Mesenchymal stem cell (in vitro differentiated cells and primary cell): ENCODE results near the gene IFI30.

Experiments
- DNase-seq: peaks from one replicate; pipeline ENCODE4 v3.0.0-alpha.2; 2013
- H2AFZ ChIP-seq: one replicate; pipeline ENCODE4 v1.6.1; 2013; ENCODE audit warnings: low read depth, mild to moderate bottlenecking, control low read depth, inconsistent platforms, low read length, moderate library complexity
- H2AK5ac ChIP-seq: 2 replicates; pipeline ENCODE4 v1.6.1; 2013; ENCODE audit warnings: low read length, moderate library complexity, mild to moderate bottlenecking, inconsistent platforms; ENCODE audit not compliant: severe bottlenecking
- H2BK120ac ChIP-seq: one replicate; pipeline ENCODE4 v1.6.1; 2013; ENCODE audit warnings: low read depth, mild to moderate bottlenecking, inconsistent platforms, low read length, moderate library complexity
- H2BK12ac ChIP-seq, 2 experiments: one replicate each; pipeline ENCODE4 v1.6.1; 2013; ENCODE audit warnings: inconsistent platforms in 2 of 2, low read length in 2 of 2, mild to moderate bottlenecking in 2 of 2, moderate library complexity in 2 of 2, control low read depth in 1 of 2
- H2BK15ac ChIP-seq: one replicate; pipeline ENCODE4 v1.6.1; 2013; ENCODE audit warnings: mild to moderate bottlenecking, low read depth, inconsistent platforms; ENCODE audit not compliant: poor library complexity, severe bottlenecking
- H2BK5ac ChIP-seq: 2 replicates; pipeline ENCODE4 v1.6.1; 2013; ENCODE audit warnings: low read depth, mild to moderate bottlenecking, low read length, control low read depth, inconsistent platforms; ENCODE audit not compliant: poor library complexity, severe bottlenecking
- H3K14ac ChIP-seq, 2 experiments: one replicate each; pipeline ENCODE4 v1.6.1; 2013; ENCODE audit warnings: inconsistent platforms in 2 of 2, low read length in 2 of 2, control low read depth in 1 of 2, mild to moderate bottlenecking in 1 of 2, moderate library complexity in 1 of 2
- H3K18ac ChIP-seq, 2 experiments: one replicate each; pipeline ENCODE4 v1.6.1; 2013; ENCODE audit warnings: inconsistent platforms in 2 of 2, low read length in 2 of 2, control low read depth in 1 of 2, low read depth in 1 of 2, mild to moderate bottlenecking in 1 of 2
- H3K23ac ChIP-seq, 2 experiments: one replicate each; pipeline ENCODE4 v1.6.1; 2013; ENCODE audit warnings: inconsistent platforms in 2 of 2, low read length in 2 of 2, mild to moderate bottlenecking in 2 of 2, moderate library complexity in 2 of 2, control low read depth in 1 of 2
- H3K27ac ChIP-seq: 2 replicates; pipeline ENCODE4 v1.5.1; 2013; ENCODE audit warnings: mild to moderate bottlenecking, moderate library complexity, low read length, control low read depth, inconsistent platforms; ENCODE audit not compliant: poor library complexity, severe bottlenecking
- H3K27me3 ChIP-seq, 2 experiments: 2 replicates each; pipeline versions ENCODE4 v1.6.1 to v1.7.0; 2013; ENCODE audit warnings: low read length in 2 of 2, mild to moderate bottlenecking in 2 of 2, moderate library complexity in 2 of 2, control low read depth in 1 of 2, inconsistent platforms in 1 of 2; ENCODE audit not compliant: control insufficient read depth in 1 of 2, insufficient read depth in 1 of 2
- H3K36me3 ChIP-seq, 2 experiments: 2 replicates each; pipeline versions ENCODE4 v1.6.1 to v1.7.0; 2013; ENCODE audit warnings: low read length in 2 of 2, control low read depth in 1 of 2, inconsistent platforms in 1 of 2, low read depth in 1 of 2, mild to moderate bottlenecking in 1 of 2; ENCODE audit not compliant: insufficient read depth in 2 of 2, control insufficient read depth in 1 of 2
- H3K4ac ChIP-seq, 2 experiments: one replicate each; pipeline ENCODE4 v1.6.1; 2013; ENCODE audit warnings: inconsistent platforms in 2 of 2, low read length in 2 of 2, mild to moderate bottlenecking in 2 of 2, moderate library complexity in 2 of 2, control low read depth in 1 of 2, low read depth in 1 of 2
- H3K4me1 ChIP-seq: 2 replicates; pipeline ENCODE4 v1.6.1; 2013; ENCODE audit warnings: low read depth, low read length, control low read depth; ENCODE audit not compliant: control insufficient read depth, insufficient read depth
- H3K4me2 ChIP-seq: 2 replicates; pipeline ENCODE4 v1.6.1; 2013; ENCODE audit warnings: low read length, mild to moderate bottlenecking, inconsistent platforms; ENCODE audit not compliant: poor library complexity, severe bottlenecking
- H3K4me3 ChIP-seq, 2 experiments: 2 replicates each; pipeline versions ENCODE4 v1.5.1 to v1.7.0; 2013; ENCODE audit warnings: low read length in 2 of 2, mild to moderate bottlenecking in 2 of 2, control low read depth in 1 of 2, low read depth in 1 of 2; ENCODE audit not compliant: insufficient read depth in 1 of 2
- H3K79me1 ChIP-seq: replicated peaks from 2 replicates; pipeline ENCODE4 v1.6.1; 2013; ENCODE audit warnings: mild to moderate bottlenecking, control low read depth, low read length, inconsistent platforms; ENCODE audit not compliant: poor library complexity, severe bottlenecking
- H3K9ac ChIP-seq: 2 replicates; pipeline ENCODE4 v1.7.0; 2013; ENCODE audit warnings: mild to moderate bottlenecking, low read length, moderate library complexity
- H3K9me3 ChIP-seq: 2 replicates; pipeline ENCODE4 v1.7.0; 2013; ENCODE audit warnings: mild to moderate bottlenecking, low read length; ENCODE audit not compliant: control insufficient read depth
- H4K8ac ChIP-seq: one replicate; pipeline ENCODE4 v1.6.1; 2013; ENCODE audit warnings: inconsistent platforms, mild to moderate bottlenecking, low read length, moderate library complexity
- H4K91ac ChIP-seq: one replicate; pipeline ENCODE4 v1.6.1; 2013; ENCODE audit warnings: mild to moderate bottlenecking, low read length, inconsistent platforms
- WGBS: methylation state at CpG from one replicate; pipeline ENCODE4 v1.1.7; 2013; ENCODE audit warnings: mixed read lengths; 5-methylcytosine and 5-hydroxymethylcytosine counted together

IFI30 gene

GRCh38 chr19:18147396-18147795, 26.2 kb upstream of the IFI30 start:
- H3K4ac ChIP-seq, result no peak overlapping the region
- H3K4me2 ChIP-seq, result no peak overlapping the region
- no peak overlapping the region for H2BK15ac ChIP-seq
- H2AFZ ChIP-seq, result no peak overlapping the region
- H3K27me3 ChIP-seq, result no peaks in the 10 kb centered on the region
- peaks cover 6% of the 10 kb centered on the region for H3K4me1 ChIP-seq
- no peak overlapping the region for H3K9ac ChIP-seq
- no peak for DNase-seq
- no peak overlapping the region for H3K4me3 ChIP-seq
- H3K18ac ChIP-seq, result no peak overlapping the region
- no peak overlapping the region for H2BK5ac ChIP-seq
- H3K9me3 ChIP-seq, result no peaks in the 10 kb centered on the region
- peaks cover 24 to 70% of the 10 kb centered on the region in 2 experiments for H3K36me3 ChIP-seq
- H4K91ac ChIP-seq, result no peak overlapping the region
- no peak overlapping the region for H4K8ac ChIP-seq
- H3K79me1 ChIP-seq, result peaks cover 2% of the 10 kb centered on the region
- H3K27ac ChIP-seq, result no peak overlapping the region
- H3K14ac ChIP-seq, result no peak overlapping the region
- no peak overlapping the region for H2AK5ac ChIP-seq
- H2BK12ac ChIP-seq, result no peak overlapping the region
- 91% methylated on average over 10 of the region's 13 CpGs for WGBS
- H3K23ac ChIP-seq, result no peak overlapping the region
- no peak overlapping the region for H2BK120ac ChIP-seq

GRCh38 chr19:18149596-18149975, 24.0 kb upstream of the IFI30 start:
- Histone ChIP-seq H2BK5ac (no peak overlapping the region), H3K18ac (no peak overlapping the region), H3K14ac (no peak overlapping the region), H3K79me1 (peaks cover 2% of the 10 kb centered on the region), H3K9ac (no peak overlapping the region), H3K4me2 (no peak overlapping the region), H3K27ac (no peak overlapping the region), H3K9me3 (no peaks in the 10 kb centered on the region), H3K4me3 (no peak overlapping the region), H4K91ac (no peak overlapping the region), H3K27me3 (no peaks in the 10 kb centered on the region), H3K36me3 (peaks cover 11 to 51% of the 10 kb centered on the region in 2 experiments), H4K8ac (no peak overlapping the region), H2BK12ac (no peak overlapping the region), H3K4ac (no peak overlapping the region), H2AFZ (no peak overlapping the region), H2BK120ac (no peak overlapping the region), H2BK15ac (no peak overlapping the region), H2AK5ac (no peak overlapping the region), H3K23ac (no peak overlapping the region), H3K4me1 (peaks cover 11% of the 10 kb centered on the region)
- DNase-seq, result no peak
- 96% methylated on average over 14 of the region's 16 CpGs for WGBS

- WGBS, result 91% methylated on average over 18 of the region's 18 CpGs
- no peak overlapping the region for H2BK120ac ChIP-seq
- peaks cover 2% of the 10 kb centered on the region for H3K79me1 ChIP-seq
- H3K9ac ChIP-seq, result peak overlapping the region; percentile 94
- H2BK12ac ChIP-seq, result no peak overlapping the region
- H3K36me3 ChIP-seq, result peaks cover 6 to 46% of the 10 kb centered on the region in 2 experiments
- no peaks in the 10 kb centered on the region for H3K27me3 ChIP-seq
- H3K4me1 ChIP-seq, result peaks cover 20% of the 10 kb centered on the region
- H2BK15ac ChIP-seq, result no peak overlapping the region
- H2AK5ac ChIP-seq, result no peak overlapping the region
- no peak overlapping the region for H3K4ac ChIP-seq
- no peak overlapping the region for H4K91ac ChIP-seq
- no peak overlapping the region for H3K4me3 ChIP-seq
- no peak overlapping the region for H2BK5ac ChIP-seq
- no peak overlapping the region for H3K18ac ChIP-seq
- H2AFZ ChIP-seq, result no peak overlapping the region
- H4K8ac ChIP-seq, result no peak overlapping the region
- no peak overlapping the region for H3K23ac ChIP-seq
- H3K27ac ChIP-seq, result no peak overlapping the region
- H3K9me3 ChIP-seq, result no peaks in the 10 kb centered on the region
- no peak overlapping the region for H3K14ac ChIP-seq
- H3K4me2 ChIP-seq, result no peak overlapping the region
- no peak for DNase-seq
Measured at GRCh38 chr19:18150776-18151624, 22.6 kb upstream of the IFI30 start.

- under 1% methylated on average over 22 of the region's 22 CpGs for WGBS
Measured at GRCh38 chr19:18152442-18152816, 21.2 kb upstream of the IFI30 start.

More at GRCh38 chr19:18152442-18152816, 21.2 kb upstream of the IFI30 start:
- Histone ChIP-seq H3K4me1 (peaks cover 33% of the 10 kb centered on the region), H3K4me2 (peak overlapping the region; percentile 26), H4K91ac (peak overlapping the region; percentile 9), H4K8ac (peak overlapping the region; percentile 82), H2AFZ (peak overlapping the region; percentile 15), H3K14ac (no peak overlapping the region), H2BK120ac (no peak overlapping the region), H3K23ac (no peak overlapping the region), H2BK5ac (peak overlapping the region; percentile 47), H2BK15ac (no peak overlapping the region), H3K18ac (peak overlapping the region; percentile 54 to 56), H3K9me3 (no peaks in the 10 kb centered on the region), H3K79me1 (peaks cover 2% of the 10 kb centered on the region), H2BK12ac (no peak overlapping the region), H3K4ac (peak overlapping the region in 1 of 2 experiments; percentile 81), H3K9ac (peak overlapping the region; percentile 94), H3K36me3 (peaks cover 9 to 44% of the 10 kb centered on the region in 2 experiments), H3K27ac (peak overlapping the region; percentile 97), H3K4me3 (peak overlapping the region in 1 of 2 experiments; percentile 89), H2AK5ac (no peak overlapping the region), H3K27me3 (no peaks in the 10 kb centered on the region)
- peak; percentile 99 for DNase-seq
